ENCODE data around the gene PLGRKT.
"Not testable (repeated sequence)": the region's sequence is repeated elsewhere in the genome, so short reads cannot be mapped to it uniquely, and the experiment has no call there.

PLGRKT gene, protein sequence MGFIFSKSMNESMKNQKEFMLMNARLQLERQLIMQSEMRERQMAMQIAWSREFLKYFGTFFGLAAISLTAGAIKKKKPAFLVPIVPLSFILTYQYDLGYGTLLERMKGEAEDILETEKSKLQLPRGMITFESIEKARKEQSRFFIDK

DNA sequence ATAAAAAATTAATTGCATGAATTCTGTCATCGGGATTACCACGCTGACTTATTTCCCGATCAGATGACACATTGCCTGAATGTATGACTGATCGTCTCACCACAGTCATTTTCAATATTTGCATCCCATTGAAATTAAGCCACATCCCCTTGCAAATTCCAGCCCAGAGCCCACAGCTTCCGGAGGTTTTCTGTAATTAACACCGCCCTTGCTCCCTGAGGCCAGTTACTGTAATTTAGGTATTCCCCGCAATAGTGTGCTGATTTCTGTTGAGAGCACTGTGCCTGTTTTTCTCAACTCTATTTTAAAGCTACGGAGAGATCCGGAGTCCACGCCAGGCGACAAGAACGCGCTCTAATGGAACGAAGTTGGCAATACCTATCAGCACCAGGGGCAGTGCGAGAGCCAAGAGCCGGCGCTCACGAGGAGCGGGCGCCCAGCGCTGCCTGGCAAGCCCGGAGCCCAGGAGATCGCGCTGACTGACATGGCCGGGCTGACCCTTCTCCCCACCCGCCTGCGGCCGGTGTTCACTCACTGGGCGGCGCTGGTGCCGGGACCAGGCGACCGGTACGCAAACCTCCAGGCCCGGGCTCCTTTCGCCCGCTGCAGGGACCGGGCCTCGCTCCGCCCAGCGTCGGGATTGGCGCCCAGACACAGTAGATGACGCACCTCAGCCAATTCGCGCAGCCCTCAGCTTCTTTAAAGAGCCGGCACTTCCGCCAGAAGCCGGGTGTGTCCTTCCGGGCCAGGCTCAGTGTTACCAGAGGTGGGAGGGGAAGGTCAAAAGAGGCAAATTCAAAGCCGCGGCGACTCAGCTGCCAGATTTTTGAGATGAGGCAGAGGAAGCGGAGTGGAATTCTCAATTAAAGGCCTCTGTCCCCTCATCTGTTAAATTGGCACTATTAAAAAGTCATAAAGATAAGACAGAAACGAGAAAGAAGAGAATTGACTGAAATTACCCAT, at the start of gene PLGRKT:
Gene PLGRKT, minus strand, starts transcription at position 672 of the 963 bp plus-strand sequence. CDS start 5,948 bp downstream, outside the sequence.
- peak; percentile 70 for DNase-seq (ENCODE audit: low read depth)

DNA sequence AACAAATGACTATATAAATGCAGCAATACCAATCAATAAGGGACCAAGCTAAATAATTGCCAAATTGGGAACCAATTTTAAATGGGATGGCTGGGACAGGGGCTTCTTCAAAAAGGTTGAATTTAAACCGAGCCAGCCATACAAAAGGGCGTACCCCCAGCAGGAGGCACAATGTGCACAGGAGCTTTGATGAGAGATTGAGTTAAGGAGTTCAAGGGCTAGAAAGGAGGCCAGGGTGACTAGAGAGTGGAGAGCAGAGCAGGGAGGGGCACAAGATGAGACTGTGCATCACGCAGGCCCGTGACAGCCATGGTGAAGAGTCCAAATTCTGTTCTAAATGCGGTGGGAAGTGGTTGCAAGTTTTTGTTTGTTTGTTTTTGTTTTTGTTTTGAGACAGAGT, 49.3 kb upstream of the PLGRKT start:
- DNase-seq (ENCODE audit: low read depth) = no peak

DNA sequence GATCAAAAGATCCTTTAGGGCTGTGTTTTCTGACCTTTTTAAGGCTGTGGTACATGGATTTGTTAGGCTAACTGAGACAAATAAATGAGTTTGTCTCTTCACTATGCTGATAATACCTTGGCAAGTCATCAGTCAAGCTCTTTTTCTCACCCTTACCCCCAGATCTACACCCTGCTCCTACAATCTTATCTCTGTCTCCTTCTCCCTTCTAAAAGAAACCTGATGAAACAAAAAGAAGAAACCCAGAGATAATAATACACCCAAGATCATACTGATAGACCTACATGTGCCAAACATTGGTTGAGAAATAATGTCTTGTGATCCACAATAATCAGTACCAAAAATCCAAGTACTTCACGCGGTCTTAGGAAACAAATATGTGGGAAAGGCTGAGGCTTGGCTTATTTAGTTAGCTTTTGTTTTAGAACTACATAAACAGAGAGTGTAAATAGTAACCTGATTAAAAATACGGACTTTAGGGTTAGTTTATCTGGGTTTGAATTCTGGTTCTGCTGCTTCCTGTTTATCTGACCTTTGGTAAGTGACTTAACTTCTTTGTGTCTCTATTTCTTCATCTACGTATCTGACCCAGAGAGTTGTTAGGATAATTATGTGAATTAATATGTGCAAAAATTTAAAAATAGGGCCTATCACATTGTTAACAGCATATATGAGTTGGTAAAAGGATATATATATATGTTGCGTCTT, 47.8 kb upstream of the PLGRKT start:
- no peak for DNase-seq (ENCODE audit: low read depth)

DNA sequence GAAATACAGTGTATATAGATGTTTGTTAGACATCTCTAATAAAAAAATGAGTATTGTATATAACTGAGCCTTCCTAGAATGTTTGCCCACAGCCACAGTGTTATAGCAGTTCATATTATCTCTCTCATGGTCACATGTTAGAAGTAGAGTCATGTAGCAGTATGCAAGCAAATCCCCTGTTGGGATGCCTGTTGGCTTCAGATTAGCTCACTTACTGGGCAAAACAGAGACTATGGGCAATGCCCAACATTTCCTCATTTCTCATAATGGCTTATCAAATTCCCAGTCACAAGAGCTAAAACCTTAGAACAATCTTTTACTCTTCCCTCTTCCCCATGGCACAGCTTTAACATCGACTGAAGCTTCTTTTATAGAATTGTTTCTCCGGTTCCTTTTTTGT, 45.6 kb upstream of the PLGRKT start:
- DNase-seq (ENCODE audit: low read depth) = no peak

DNA sequence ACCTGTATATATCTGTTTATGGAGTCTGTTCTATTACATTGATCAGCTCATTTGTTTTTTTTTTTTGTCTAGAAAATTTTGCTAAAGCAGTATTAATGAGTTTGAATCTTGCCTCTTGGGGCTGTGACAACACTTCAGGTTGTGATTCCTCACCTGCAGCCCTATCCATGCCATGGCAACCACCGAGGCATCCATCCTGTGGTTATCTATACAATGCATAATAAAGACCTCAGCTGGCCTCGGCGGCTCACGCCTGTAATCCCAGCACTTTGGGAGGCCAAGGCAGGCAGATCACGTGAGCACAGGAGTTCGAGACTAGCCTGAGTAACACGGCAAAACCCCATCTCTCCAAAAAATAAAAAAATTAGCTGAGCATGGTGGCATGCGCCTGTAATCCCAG, 44.5 kb upstream of the PLGRKT start:
- DNase-seq (ENCODE audit: low read depth) = no peak

DNA sequence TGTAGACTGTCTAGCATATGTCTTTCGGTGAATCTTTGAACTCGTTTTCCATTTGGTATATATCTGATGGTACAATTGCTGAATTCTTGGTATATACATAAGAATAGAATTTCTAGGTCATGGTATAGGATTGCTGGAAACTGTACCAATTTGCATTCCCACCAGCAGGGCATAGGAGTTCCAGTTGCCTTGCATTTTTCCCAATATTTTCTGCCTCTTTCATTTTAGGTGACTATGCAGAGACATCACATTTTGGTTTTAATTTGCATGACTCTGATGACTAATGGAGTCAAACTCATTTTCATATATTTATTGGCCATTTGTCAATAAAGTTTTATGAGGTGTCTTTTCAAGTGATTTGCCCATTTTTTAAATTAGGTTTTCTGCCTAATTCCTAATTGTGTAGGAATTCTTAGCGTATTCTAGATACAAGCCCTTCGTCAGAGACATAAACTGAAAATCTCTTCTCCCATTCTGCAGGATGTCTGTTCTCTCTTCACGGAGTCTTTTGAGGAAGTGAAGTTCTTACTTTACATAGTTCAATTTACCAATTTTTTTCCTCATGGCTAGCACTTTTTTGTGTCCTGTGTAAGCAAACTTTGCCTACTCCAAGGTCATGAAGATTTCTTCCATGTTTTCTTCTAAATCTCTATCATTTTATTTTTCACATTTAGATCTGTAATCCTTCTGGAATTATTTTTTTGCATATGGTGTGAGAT, 43.8 kb upstream of the PLGRKT start:
- no peak for DNase-seq (ENCODE audit: low read depth)

DNA sequence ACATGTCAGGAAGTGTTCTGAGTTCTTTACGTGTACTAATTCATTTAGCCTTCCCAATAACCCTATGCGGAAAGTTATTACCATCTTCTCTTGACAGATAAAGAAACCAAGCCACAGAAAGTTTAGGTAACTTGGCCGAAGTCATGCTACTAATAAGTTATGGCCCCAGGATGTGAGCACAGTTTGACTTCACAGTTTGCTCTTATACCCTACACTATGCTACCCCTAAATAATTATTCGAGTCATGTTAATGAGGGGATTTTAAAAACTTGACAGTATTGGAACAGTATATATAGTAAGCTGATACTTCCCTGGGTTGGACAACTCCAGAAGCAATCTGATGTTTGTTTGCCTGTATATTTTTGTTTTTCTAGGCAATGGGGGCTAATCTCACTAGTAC, 43.2 kb upstream of the PLGRKT start:
- DNase-seq (ENCODE audit: low read depth) = no peak

DNA sequence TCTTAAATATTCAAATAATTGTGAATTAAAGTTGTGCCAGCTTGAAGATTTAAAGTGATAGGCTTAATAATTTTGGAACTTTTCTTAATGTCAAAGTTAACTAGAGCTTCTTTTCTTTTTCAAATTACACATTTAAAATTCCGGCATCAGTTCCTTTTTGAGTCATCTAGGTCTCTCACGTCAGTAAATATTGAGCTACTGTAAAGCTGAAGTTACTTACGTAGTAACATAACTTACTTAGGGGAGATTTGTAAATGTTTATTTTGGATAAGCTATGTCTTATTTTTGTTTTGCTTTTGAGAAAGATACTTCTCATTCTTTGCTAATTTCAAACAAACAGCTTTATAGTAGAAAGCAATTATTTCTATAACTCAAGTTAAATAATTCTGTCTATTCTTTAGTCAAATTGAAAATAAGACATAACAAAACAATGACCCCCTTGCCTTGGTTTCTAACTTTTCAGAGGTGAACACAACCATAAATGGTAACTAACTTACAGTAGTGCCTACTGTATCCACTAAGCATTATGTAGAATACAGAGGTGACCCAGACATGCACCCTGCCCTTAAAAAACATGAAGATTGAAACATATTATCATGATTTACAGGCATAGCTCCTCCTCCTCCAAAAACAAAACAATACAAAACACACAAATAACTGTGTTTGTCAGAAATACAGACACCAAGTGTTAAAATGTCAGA, 42.4 kb upstream of the PLGRKT start:
- DNase-seq (ENCODE audit: low read depth) = no peak

DNA sequence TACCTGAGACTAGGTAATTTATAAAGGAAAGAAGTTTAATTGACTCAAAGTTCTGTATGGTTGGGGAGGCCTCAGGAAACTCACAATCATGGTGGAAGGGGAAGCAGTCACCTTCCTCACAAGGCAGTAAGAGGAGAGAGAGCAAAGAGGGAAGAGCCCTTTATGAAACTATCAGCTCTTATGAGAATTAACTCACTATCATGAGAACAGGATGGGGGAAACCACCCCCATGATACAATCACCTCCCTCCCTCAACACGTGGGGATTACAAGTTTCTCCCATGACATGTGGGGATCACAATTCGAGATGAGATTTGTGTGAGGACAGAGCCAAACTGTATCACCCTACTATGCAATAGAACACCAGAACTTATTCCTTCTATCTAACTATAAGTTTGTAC, 40.5 kb upstream of the PLGRKT start:
- no peak for DNase-seq (ENCODE audit: low read depth)

DNA sequence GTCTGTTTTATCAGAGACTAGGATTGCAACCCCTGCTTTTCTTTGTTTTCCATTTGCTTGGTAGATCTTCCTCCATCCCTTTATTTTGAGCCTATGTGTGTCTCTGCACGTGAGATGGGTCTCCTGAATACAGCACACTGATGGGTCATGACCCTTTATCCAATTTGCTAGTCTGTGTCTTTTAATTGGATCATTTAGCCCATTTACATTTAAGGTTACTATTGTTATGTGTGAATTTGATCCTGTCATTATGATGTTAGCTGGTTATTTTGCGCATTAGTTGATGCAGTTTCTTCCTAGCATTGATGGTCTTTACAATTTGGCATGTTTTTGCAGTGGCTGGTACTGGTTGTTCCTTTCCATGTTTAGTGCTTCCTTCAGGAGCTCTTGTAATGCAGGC, 37.9 kb upstream of the PLGRKT start:
- not testable (repeated sequence) for DNase-seq (ENCODE audit: low read depth)

DNA sequence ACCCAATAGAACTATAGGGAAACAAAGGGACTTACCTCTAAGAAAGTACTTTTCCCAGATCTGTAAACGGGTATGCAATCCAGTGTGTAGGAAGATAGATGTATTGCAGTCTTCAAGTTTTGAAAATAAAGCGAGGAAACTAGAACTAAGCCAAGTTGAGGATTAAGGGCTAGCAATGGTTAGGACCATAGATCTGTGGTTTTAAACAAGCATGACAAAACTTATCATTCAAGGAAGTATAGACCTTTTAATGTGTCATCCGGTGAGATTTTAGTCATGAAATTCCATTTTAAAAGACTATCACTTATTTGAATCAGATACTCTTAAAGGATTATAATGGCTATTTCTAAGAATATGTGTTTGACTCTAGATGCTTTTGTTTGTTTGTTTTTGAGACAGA, 33.1 kb upstream of the PLGRKT start:
- no peak for DNase-seq (ENCODE audit: low read depth)

DNA sequence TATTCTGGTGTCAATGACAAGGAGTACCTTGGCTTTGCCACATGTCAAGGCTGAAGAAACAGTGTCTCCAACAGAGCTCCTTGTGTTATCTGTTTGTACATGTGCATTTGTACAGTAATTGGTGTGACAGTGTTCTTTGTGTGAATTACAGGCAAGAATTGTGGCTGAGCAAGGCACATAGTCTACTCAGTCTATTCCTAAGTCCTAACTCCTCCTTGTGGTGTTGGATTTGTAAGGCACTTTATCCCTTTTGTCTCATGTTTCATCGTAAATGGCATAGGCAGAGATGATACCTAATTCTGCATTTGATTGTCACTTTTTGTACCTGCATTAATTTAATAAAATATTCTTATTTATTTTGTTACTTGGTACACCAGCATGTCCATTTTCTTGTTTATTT, 32.4 kb upstream of the PLGRKT start:
- no peak for DNase-seq (ENCODE audit: low read depth)

DNA sequence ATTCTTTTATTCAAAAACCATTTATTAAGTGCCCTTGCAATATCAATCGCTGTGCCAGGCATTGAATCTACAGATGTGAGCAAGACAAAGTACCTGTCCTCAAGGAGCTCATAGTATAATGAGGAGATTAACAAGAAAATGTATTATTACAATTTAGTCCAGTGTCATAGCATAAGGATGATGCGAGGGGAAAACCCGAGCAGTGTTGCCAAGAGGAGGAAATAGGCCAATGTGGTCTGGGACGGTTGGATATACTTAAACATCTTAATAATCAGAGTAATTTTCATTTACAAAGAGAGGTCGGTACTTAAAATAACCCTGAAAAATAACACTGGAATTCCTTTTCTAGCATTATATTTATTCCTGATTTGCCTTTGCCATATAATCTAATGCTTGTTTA, 31.1 kb upstream of the PLGRKT start:
- no peak for DNase-seq (ENCODE audit: low read depth)

DNA sequence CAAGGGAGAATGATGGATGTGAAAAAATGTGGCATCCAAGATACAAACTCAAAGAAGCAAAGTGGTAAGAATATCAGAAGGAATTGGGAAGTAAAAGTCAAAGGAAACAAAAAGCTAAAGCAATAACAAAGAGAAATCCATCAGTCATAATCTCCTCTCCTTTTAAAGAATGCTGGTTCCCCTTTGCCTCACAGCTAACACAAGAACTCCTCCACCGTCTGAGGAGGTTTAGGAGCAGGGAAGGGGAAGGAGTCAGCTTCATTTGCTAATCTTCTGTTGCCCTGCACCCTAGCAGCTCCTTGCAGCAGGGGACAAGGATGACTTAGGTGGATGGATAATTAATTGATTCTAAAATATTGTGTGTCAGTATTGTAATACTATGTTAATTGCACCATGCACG, 29.0 kb upstream of the PLGRKT start:
- DNase-seq (ENCODE audit: low read depth) = no peak

DNA sequence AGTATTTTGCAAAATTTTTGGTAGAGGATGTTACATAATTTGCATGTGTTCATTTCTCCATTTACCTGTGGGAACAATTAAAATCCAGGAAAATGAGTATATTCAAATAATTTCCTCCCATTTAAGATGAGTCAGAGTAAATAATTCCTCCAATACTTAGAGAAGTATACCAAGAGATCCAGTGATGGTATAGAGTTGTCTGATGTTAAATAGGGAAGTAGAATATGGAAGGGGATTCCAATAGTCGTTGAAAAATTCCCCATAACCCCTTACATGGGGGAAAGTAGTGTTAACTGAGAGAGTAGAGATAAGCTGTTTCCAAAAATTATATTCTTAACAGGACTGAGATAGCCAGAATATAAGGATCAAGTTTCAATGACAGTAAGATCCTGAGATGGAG, 28.3 kb upstream of the PLGRKT start:
- DNase-seq (ENCODE audit: low read depth) = no peak

DNA sequence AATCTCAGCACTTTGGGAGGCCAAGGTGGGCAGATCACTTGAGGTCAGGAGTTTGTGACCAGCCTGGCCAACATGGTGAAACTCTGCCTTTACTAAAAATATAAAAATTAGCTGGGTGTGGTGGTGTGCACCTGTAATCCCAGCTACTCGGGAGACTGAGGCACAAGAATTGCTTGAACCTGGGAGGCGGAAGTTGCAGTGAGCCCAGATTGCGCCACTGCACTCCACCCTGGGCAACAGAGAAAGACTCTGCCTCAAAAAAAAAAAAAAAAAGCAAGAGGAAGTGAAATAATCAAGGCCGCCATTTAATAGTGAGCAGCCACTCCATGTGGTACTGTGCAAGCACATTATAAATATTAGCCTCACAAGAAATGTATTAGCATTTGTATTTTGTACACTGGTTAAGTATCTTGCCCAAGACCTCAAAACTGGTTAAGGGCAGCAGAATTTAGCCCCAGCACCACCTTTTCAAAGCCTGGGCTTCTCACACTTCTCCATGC, 27.2 kb upstream of the PLGRKT start:
- DNase-seq (ENCODE audit: low read depth) = not testable (repeated sequence)

DNA sequence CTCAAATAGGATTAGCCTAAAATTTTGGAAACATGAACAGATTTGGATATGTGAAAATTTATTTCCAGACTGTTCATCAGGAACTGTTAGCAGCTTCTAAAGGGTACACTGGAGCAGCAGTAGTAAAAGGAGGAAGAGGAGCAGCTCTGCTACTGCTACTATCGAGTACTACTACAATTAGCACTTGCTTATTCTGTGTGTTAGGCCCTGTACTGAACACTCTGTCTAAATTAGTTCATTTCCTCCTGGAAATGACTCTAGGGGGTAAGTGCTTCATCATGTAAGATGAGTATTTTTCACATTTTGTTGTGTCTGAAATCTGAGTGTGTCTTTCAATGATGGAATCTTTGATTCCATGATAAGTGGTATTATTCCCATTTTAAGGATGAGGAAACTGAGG, 22.4 kb upstream of the PLGRKT start:
- no peak for DNase-seq (ENCODE audit: low read depth)

DNA sequence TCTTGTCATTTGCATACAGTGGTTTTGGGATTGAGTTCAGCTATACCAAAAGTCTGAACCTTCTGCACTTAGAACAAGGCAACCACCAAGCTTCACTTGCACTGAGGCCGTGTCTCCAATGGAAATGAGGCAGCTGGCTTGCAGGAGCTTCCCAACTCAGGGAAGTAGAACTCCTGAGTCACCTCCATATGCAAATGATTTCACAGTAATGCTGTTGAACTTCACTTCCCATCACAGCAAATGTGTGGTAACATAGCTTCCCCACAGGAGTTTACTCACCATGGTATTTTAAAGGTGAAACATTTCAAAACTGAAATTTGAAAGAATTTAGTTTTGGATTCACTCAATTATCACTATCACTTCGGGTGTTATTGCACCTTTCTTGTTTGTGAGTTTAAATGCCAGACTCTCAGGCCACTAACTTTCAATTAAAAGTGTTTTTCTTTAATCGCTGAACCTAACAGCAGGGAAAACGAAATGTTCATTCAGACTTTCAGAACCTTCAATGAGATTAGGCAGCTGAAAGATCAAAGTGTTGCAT, 21.6 kb upstream of the PLGRKT start:
- no peak for DNase-seq (ENCODE audit: low read depth)

DNA sequence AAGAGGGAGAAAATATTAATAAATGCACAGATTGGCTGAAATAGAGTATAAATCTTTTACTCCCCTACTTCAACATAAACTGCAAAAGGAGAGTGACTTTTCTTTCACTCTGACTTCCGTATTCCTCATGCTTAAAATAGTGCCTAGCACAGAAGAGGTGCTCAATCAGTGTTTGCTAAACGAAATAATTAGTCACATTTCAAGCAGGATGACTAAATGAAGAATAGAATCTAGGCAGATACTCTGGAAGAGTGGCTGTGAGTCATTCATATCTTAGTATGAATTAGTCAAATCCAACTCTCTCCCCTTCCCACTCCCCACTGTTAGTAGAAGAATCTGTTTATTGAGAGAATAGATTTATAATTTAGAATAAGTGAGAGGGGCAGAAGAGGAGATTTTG, 17.5 kb upstream of the PLGRKT start:
- peak; percentile 63 for DNase-seq (ENCODE audit: low read depth)

DNA sequence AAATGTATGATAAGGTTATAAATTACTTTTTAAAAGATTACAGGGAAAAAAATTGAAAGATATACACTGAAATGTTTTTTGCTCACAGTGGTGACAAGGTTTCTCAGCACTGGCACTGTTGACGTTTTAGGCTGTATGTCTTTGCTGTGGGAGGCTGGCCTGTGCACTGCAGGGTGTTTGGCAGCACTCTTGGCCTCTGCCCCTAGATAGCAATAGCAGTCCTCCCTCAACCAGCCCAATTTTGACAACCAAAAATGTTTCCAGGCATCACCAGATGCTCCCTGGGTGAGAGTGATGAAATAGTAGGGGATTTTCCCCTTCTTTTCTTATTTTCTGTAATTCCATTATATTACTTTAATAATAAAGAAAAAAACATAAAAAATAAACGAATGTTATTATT, 15.9 kb upstream of the PLGRKT start:
- DNase-seq (ENCODE audit: low read depth) = no peak

DNA sequence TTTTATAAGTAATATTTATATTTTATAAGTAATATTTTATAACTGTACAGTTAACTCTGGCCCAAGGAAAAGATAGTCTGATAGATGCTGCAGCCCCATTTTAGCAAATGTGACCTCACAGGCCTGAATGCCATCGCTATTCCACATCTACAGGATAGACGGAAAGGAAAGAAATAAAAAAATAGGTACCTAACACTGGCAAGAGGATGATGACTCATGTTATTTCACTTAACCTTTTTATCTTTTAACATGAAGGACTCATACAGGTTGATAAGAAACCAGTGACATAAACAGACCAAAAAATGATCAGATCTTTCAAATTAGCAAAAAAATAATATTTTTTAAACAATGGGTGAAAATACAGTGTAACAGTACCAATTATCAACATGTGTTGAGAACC, 15.3 kb upstream of the PLGRKT start:
- no peak for DNase-seq (ENCODE audit: low read depth)

Measured in HS-5 (cell line).